Epidermal melanocyte (primary cell): Measurements from ENCODE around the gene HS3ST6.
"Not testable (repeated sequence)": the region's sequence is repeated elsewhere in the genome, so short reads cannot be mapped to it uniquely, and the experiment has no call there.

Experiments used
- DNase-seq: peaks from one replicate; pipeline ENCODE4 v3.0.0; 2011; ENCODE audit warnings: low spot score; ENCODE audit not compliant: insufficient read length

HS3ST6 gene

GRCh38 chr16:1918351-1919326, at the start of gene HS3ST6:
Gene HS3ST6, minus strand, starts transcription at chr16:1918415. Its CDS starts 92 bp downstream, at chr16:1918323.
- DNase-seq: peak; percentile 20

DNA sequence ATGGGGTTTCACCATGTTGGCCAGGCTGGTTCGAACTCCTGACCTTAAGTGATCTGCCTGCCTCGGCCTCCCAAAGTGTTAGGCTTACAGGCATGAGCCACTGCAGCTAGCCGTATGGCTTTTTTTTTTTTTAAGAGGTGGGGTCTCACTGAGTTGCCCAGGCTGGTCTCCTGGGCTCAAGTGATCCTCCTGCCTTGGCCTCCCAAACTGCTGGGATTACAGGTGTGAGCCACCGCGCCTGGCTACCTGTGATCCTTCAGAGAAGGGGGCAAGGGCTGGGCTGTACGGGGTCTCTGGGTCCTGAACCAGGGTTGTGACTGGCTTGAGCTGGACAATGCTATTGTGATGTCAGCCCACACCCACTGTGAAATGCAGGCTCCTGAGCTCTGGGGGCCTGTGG, 48.2 kb upstream of the HS3ST6 start, which contains the start of gene RNF151:
RNF151 (plus strand) TSS at position 397 of the 400 bp plus-strand sequence. CDS start 26 bp downstream, outside the sequence.
- DNase-seq: no peak

DNA sequence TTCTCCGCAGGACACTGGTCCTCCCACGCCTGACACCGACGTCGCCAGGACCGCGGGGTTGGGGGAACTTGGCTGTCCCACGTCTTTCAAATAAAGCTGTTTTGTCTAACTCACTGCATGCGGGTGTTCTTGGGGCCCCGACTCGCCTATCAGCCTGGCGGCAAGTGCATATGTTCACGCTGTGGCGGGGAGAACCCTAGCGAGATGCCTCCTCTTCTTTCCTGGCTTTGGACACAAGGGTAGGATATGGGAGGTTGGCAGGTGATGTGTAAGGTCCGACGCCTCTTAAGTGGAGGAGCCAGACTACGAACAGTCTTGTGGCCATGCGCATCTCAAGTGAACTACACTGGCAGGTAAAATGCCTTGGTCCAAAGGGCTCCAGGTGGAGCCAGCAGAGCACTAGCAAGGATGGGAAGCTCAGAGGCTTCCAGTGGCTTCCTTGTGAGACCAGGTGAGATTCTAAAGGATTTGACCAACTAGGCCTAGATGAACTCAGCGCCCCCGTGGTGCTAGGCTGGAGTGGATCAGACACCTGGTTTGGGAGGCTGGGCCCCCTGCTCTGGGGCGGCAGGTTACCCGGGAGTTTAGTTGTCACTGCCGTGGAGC, 47.3 kb upstream of the HS3ST6 start:
- peak; percentile 14 for DNase-seq

DNA sequence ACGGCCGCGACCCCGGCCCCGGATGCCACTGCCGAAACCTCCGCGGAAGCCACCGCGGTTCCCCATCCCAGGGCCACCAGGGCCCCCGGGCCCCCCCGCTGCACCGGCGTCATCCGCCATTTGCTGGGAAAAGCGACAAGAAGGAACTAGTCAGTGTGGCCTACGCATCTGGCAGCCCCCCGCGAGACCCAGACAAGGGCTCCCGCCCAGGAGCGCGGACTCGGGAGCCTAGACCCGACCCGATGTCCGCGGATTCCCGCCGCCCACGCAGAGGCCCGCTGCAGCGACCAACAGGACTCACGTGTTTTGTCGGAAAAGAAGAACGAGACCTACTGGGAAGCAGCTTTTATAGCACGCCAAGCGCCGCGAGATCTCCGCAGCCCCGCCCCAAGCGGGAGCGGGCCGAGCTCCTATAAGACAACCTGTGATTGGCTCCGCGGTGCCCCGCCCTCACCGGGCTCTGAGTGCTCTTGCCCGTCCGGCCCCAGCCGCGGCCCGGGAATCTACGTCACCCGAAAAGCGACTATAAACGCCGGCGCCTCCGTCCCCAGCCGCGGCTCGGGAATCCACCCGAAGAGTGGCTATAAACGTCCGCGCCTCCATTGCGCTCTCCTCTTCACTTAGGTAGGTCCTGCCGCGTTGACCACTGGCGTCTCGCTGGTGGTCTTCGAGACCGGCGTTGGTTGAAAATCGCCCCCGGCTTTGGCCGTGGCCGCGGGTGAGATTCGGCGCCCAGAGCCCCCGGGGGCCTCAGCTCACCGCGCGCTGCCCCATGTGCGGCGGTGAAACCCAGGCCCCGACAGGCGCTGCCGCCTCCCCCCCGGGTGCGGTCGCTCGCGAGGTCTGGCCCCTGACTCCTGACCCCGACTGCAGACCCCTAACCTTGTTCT, 46.5 kb upstream of the HS3ST6 start, which contains the start of gene RPS2:
RPS2 (minus strand) TSS at position 321 of the 890 bp plus-strand sequence; CDS start at position 120, 201 bp downstream.
- peak; percentile 100 for DNase-seq

DNA sequence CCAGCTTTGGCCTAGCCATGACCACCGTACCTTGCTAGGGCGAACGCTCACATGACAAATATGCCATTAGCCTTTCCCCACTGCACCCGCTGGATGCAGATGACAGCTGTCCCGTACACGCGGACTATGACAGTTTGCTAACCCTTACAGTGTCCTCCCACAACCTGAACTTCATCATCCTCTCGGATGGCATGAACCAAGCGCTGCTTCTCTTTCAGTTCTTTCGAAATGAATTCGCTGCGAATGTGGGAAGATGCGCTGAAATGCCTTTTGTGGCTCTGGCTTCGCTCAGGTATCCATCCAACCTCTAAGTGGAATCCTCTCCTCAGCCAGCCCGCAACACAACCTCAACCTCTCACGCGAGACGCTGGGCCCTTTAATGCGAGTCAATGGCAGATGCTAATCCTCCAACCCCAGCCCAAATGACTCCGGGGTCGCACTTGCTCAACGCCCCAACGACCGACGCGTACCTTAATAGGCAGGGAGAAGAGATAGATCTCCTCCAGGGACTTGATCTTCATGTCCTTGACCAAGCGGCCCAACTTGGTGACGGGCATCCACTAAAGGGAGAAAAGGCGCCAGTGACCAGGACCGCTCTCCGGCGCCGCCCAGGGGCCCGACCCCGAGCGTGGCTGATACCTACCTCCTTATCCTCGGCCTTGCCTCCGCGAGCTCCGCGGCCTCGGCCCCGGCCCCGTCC, 45.7 kb upstream of the HS3ST6 start:
- DNase-seq: no peak

DNA sequence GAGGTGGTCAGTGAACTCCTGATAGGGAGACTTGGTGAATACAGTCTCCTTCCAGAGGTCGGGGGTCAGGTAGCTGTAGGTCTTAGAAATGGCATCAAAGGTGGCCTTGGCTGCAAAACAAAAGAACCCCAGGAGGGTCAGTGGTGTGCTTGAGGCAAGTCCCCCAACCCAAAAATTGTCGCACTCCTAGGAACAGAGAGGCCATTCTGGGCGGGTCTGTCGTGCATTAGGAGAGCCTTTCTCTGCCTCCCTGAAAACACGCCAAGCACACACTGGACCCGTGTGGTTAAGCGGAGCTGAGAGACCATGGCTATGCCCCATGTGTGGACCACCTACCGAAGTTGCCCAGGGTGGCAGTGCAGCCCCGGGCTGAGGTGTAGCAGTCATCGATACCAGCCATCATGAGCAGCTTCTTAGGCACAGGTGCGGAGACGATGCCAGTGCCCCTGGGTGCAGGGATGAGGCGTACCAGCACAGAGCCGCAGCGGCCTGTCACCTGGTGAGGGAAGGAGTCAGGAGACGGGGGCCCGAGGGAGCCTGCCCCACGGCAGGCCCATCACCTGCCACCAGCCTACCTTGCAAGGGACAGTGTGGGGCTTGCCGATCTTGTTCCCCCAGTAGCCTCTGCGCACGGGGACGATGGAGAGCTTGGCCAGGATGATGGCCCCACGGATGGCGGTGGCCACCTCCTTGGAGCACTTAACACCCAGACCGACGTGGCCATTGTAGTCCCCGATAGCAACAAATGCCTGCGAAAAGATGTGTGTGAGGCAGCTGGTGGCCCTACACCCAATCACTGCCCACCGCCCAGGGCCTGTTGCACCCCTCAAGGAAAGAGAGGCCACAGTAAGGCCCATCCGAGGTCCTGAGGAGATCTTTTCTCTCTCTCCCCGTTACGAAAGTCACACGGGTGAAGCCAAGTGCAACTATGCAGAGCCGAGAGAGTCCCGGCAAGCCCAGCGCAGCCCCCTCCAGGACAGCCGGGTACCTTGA, 44.2 kb upstream of the HS3ST6 start:
- not testable (repeated sequence) for DNase-seq

DNA sequence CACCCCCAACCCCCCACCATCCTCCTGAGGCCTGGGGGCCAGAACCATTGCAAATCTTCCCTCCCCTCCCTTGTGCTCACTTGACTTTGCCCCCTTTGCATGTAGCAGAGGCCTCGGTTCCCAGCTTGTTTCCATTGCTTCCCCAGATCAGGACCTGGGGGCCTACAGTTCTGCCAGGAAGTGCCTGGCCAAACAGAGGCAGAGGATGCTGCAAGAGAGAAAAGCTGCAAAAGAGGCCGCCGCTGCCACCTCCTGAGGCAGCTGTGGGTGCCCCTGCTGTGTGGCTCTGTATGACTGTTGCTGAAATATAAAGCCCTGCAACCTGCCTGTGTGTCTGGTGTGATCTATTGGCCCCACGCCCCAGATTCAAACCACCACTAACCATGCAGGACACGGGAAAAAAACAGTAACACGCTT, 43.4 kb upstream of the HS3ST6 start:
- no peak for DNase-seq

DNA sequence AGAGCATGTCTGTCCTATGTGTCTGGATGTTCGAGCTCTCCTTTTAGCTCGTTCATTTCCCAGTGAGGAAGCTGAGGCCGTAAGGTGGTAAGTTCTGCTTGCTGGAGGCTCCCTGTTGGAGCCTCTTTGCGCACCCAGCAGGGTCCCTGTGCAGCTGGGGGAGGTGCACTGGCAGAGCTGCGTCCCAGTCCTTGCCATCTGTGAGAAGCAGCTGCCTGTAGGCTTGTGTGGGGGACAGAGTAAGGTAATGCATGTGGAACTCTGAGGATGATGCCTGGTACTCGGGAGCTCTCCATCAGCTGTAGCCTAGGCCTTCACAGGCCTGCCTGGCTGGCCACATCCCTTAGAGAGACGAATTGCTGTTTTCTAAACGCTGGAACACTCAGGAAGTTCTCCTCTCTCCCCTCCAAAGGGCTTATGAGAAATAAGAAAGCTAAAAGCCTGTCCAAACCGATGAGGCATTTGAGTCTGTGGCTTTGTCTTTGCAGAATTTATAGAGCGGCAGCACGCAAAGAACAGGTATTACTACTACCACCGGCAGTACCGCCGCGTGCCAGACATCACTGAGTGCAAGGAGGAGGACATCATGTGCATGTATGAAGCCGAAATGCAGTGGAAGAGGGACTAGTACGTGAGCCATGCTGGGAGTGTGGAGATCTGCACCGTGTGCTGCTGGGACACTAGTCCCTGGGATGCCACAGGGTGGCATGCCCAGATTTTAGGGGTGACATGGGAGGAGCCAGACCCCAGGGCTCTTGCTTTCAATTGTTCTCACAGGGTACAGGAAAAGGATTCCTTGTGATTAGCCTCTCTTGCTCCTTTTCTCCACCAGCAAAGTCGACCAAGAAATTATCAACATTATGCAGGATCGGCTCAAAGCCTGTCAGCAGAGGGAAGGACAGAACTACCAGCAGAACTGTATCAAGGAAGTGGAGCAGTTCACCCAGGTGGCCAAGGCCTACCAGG, 42.7 kb upstream of the HS3ST6 start:
- no peak for DNase-seq

DNA sequence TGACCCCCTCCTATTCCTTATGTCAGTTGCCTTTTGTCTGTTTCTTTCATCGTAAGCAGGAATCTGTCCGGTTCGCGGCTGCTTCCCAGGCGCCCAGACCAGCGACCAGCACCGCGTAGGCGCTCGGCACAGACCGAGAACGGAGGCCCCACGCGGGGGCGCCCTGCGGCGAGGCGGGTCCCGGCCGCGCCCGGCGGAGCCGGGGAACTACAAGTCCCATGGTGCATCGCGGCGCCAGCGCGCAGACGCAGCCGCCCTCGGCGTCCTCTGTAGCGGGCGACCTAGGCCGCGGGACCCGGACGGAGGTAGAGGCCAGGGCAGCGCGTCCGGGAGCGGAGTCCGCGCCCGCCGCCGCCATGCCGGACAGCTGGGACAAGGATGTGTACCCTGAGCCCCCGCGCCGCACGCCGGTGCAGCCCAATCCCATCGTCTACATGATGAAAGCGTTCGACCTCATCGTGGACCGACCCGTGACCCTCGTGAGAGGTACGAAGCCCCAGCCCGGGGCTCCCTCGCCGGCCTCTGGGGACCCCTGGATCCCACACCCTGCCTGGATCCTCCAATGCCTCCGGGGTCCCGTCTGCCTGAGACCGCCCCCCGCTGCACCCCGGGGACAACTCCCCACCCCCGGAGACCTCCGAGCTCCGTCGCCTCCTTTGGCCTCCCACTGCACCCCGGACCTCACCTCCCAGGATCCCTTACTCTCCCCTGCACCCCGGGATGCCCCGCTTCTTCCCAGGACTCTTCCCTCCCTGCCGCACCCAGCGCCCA, 41.2 kb upstream of the HS3ST6 start, which contains the start of gene NDUFB10:
NDUFB10 (plus strand) TSS at position 270 of the 771 bp plus-strand sequence; CDS start at position 357, 87 bp downstream.
- DNase-seq: peak; percentile 77

GRCh38 chr16:1958715-1959268, 40.6 kb upstream of the HS3ST6 start:
- DNase-seq: no peak

DNA sequence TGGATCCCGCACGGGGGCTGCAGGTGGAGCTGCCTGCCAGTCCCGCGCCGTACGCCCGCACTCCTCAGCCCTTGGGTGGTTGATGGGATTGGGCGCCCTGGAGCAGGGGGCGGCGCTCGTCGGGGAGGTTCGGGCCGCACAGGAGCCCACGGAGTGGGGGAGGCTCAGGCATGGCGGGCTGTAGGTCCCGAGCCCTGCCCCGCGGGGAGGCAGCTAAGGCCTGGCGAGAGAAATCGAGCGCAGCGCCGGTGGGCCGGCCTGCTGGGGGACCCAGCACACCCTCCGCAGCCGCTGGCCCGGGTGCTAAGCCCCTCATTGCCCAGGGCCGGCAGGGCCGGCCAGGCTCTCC, 39.9 kb upstream of the HS3ST6 start:
- DNase-seq: not testable (repeated sequence)

DNA sequence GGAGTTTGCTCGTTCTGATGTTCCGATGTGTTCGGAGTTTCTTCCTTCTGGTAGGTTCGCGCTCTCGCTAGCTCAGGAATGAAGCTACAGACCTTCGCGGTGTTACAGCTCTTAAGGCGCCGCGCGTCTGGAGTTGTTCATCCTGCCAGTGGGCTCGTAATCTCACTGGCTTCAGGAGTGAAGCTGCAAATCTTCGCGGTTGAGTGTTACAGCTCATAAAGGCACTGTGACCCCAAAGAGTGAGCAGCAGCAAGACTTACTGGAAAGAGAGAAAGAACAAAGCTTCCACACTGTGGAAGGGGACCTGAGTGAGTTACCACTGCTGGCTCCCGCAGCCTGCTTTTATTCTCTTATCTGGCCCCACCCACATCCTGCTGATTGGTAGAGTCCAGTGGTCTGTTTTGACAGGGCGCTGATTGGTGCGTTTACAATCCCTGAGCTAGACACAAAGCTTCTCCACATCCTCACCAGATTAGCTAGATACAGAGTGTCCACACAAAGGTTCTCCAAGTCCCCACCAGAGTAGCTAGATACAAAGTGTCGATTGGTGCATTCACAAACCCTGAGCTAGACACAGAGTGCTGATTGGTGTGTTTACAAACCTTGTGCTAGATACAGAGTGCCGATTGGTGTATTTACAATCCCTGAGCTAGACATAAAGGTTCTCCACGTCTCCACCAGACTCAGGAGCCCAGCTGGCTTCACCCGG, 39.4 kb upstream of the HS3ST6 start:
- not testable (repeated sequence) for DNase-seq

DNA sequence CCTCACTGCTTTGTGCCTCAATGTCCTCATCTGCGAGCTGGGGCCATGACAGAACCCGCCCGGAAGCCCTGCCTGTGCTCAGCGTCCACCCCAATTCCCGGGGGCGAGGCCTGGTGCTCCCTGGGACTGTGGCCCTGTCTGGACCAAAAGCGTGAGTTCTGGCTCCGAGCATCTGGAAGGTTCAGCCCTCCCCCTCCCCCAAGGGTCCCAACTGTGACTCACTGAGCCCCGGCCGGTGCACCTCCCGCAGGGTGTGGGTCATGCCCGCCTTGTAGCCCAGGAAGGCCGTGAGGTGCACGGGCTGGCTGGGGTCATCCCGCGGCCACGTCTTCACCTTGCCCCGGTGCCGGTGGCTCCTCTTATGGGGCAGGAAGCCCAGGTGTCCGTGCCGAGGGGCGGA, 35.5 kb upstream of the HS3ST6 start:
- no peak for DNase-seq

DNA sequence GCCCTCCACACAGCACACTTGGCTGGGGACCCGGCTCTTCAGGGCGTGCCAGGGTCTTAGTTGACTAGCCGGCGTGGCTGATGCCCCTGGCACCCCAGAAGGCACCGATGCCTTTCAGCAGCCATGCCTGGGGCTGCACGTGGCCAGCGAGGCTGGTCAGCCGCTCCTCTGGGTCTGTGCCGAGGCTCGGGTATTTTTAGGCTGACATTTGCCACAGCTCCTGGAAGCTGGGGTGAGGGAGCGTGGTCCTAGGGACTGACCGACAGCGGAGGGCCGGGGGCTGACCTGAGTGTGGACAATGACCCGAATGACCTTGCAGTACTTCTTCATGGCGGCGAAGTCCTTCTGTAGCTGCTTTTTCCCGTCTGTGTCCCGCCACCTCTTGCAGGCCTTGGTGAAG, 32.3 kb upstream of the HS3ST6 start:
- no peak for DNase-seq

DNA sequence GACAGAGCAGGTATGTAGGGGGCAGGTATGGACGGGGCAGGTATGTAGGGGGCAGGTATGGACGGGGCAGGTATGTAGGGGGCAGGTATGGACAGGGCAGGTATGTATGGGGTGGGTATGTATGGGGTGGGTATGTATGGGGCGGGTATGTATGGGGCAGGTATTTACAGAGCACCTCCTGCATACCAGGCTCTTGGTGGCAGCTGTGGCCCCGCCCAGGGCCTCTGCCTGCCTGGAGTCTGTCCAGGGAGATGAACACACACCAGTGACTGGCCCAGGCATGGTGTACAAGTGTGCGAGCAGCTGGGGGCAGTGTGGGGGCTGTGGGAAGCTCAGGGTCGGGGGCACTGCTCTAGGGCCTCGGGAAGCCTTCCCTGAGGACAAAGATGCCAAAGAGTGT, 31.8 kb upstream of the HS3ST6 start:
- DNase-seq: no peak

- no peak for DNase-seq
These were observed 31.3 kb upstream of the HS3ST6 start for GRCh38 chr16:1949507-1949906.

DNA sequence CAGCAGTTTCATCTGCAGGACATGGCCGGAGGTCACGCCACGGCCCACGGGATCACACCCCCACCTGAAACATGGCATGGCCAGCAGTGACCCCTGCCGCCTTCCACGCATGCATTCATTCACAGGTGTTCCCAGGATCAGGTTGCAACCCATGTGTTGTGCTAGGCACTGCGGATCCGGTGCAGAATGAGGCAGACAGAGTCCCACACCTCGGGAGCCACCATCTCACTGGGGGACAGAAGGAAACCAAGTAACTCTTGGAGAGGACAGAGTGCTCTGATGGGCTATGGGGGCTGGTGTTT, 29.1 kb upstream of the HS3ST6 start:
- DNase-seq: no peak
